OCI-LY3 (cell line): ENCODE data around the gene TNS2.
"Not testable (repeated sequence)": the region's sequence is repeated elsewhere in the genome, so short reads cannot be mapped to it uniquely, and the experiment has no call there.

Experiments
- H2AFZ ChIP-seq: fragments of 200-600, 300-600 bp; shearing (Covaris generic); 2 replicates; pipeline ENCODE4 v1.6.0; 2014; ENCODE audit warnings: antibody characterized with exemption, low read depth, low read length
- H3K27ac ChIP-seq: fragments of 200-600, 300-600 bp; sonication (generic); 2 replicates; pipeline ENCODE4 v1.5.1; 2014; ENCODE audit warnings: mild to moderate bottlenecking, low read length, moderate library complexity, mixed read lengths
- H3K27me3 ChIP-seq: fragments of 200-600, 300-600 bp; sonication (generic); 2 replicates; pipeline ENCODE4 v1.6.1; 2014; ENCODE audit warnings: low read depth, low read length, mixed read lengths
- H3K36me3 ChIP-seq: fragments of 200-600, 300-600 bp; sonication (generic); replicated peaks from 2 replicates; pipeline ENCODE3; 2014; ENCODE audit warnings: low read depth, low read length, mixed read lengths
- H3K4me1 ChIP-seq: fragments of 300-600, 200-600 bp; sonication (generic); 2 replicates; pipeline ENCODE4 v1.6.1; 2014; ENCODE audit warnings: low read length, mixed read lengths
- H3K4me2 ChIP-seq: fragments of 200-600, 300-600 bp; sonication (generic); 2 replicates; pipeline ENCODE4 v1.6.1; 2014; ENCODE audit warnings: low read length, mixed read lengths
- H3K4me3 ChIP-seq: fragments of 300-600, 200-600 bp; sonication (generic); 2 replicates; pipeline ENCODE4 v1.5.1; 2014; ENCODE audit warnings: antibody characterized with exemption, mild to moderate bottlenecking, low read length, moderate library complexity
- H3K79me2 ChIP-seq: fragments of 300-600, 200-600 bp; shearing (Covaris generic); 2 replicates; pipeline ENCODE4 v1.6.1; 2014; ENCODE audit warnings: mild to moderate bottlenecking, low read length, mixed read lengths
- H3K9ac ChIP-seq: fragments of 300-600, 200-600 bp; shearing (Covaris generic); 2 replicates; pipeline ENCODE4 v1.6.0; 2014; ENCODE audit warnings: mild to moderate bottlenecking, low read length, moderate library complexity
- H3K9me3 ChIP-seq: fragments of 200-600, 300-600 bp; shearing (Covaris generic); 2 replicates; pipeline ENCODE4 v1.6.1; 2014; ENCODE audit warnings: low read length, mixed read lengths; ENCODE audit not compliant: insufficient read depth
- H4K20me1 ChIP-seq: fragments of 200-600, 300-600 bp; sonication (generic); 2 replicates; pipeline ENCODE4 v1.6.1; 2016; ENCODE audit warnings: low read length, mixed read lengths; ENCODE audit not compliant: insufficient read depth
- CTCF ChIP-seq: fragments of 200-600, 300-600 bp; sonication (generic); IDR thresholded peaks from 2 replicates; pipeline ENCODE4 v1.5.1; 2014; ENCODE audit warnings: antibody characterized with exemption, low read length, low read depth
- EZH2phosphoT487 ChIP-seq: fragments of 200-600 bp; shearing (Covaris generic); IDR thresholded peaks from 2 replicates; pipeline ENCODE4 v1.6.1; 2018; ENCODE audit warnings: antibody characterized with exemption, mixed run types, low read depth

Gene TNS2

GRCh38 chr12:53105712-53106439, 56.0 kb downstream of the TNS2 start:
- TF ChIP-seq CTCF (no peak), EZH2phosphoT487 (no peak)
- 0 out of 2 replicates have a peak, but pooled peaks cover 5% of the 10 kb centered on the region for H3K27me3 ChIP-seq
- no peak overlapping the region for H2AFZ ChIP-seq
- no peaks in the 10 kb centered on the region for H3K79me2 ChIP-seq
- H3K4me3 ChIP-seq = no peak overlapping the region
- no peaks in the 10 kb centered on the region for H4K20me1 ChIP-seq
- no peak overlapping the region for H3K9ac ChIP-seq
- H3K4me2 ChIP-seq = no peak overlapping the region
- no peaks in the 10 kb centered on the region for H3K36me3 ChIP-seq
- no peaks in the 10 kb centered on the region for H3K4me1 ChIP-seq
- H3K27ac ChIP-seq = no peak overlapping the region
- no peaks in the 10 kb centered on the region for H3K9me3 ChIP-seq

- TF ChIP-seq EZH2phosphoT487 = no peak
- no peak for TF ChIP-seq CTCF
- no peaks in the 10 kb centered on the region for H3K36me3 ChIP-seq
- H3K27me3 ChIP-seq = 0 out of 2 replicates have a peak, but pooled peaks cover 5% of the 10 kb centered on the region
- no peaks in the 10 kb centered on the region for H3K4me1 ChIP-seq
- no peak overlapping the region for H3K9ac ChIP-seq
- no peaks in the 10 kb centered on the region for H4K20me1 ChIP-seq
- H2AFZ ChIP-seq = no peak overlapping the region
- no peaks in the 10 kb centered on the region for H3K9me3 ChIP-seq
- H3K4me3 ChIP-seq = no peak overlapping the region
- H3K27ac ChIP-seq = no peak overlapping the region
- no peaks in the 10 kb centered on the region for H3K79me2 ChIP-seq
- no peak overlapping the region for H3K4me2 ChIP-seq
Observed at GRCh38 chr12:53107122-53107521, 57.3 kb downstream of the TNS2 start.

GRCh38 chr12:53112431-53112830, 62.6 kb downstream of the TNS2 start:
- H3K36me3 ChIP-seq, H3K4me2 ChIP-seq, H3K4me1 ChIP-seq, H3K27ac ChIP-seq, H3K4me3 ChIP-seq, H2AFZ ChIP-seq, H3K9me3 ChIP-seq, H4K20me1 ChIP-seq, H3K79me2 ChIP-seq, H3K27me3 ChIP-seq, H3K9ac ChIP-seq: not testable (repeated sequence)

GRCh38 chr12:53113136-53113705, 63.4 kb downstream of the TNS2 start:
- H3K9ac ChIP-seq = no peak overlapping the region
- no peaks in the 10 kb centered on the region for H4K20me1 ChIP-seq
- no peak overlapping the region for H3K4me2 ChIP-seq
- 0 out of 2 replicates have a peak, but pooled peaks cover 3% of the 10 kb centered on the region for H3K27me3 ChIP-seq
- H3K27ac ChIP-seq = no peak overlapping the region
- H2AFZ ChIP-seq = peak overlapping the region; percentile 42; the same call in 1 of the 2 replicates
- TF ChIP-seq CTCF (no peak), EZH2phosphoT487 (no peak)
- peaks cover 8% of the 10 kb centered on the region; the same call in 1 of the 2 replicates for H3K4me1 ChIP-seq
- no peak overlapping the region for H3K4me3 ChIP-seq
- H3K79me2 ChIP-seq = no peaks in the 10 kb centered on the region
- no peaks in the 10 kb centered on the region for H3K9me3 ChIP-seq
- H3K36me3 ChIP-seq = no peaks in the 10 kb centered on the region
